Measurements from ENCODE around the gene UBE2L3.
"Not testable (repeated sequence)": the region's sequence is repeated elsewhere in the genome, so short reads cannot be mapped to it uniquely, and the experiment has no call there.

Gene UBE2L3

GRCh38 chr22:21571679-21572078 lies 4.2 kb downstream of the UBE2L3 start:
- no peak for DNase-seq (ENCODE audit: low read depth)

- DNase-seq (ENCODE audit: low read depth), result no peak
Measured at GRCh38 chr22:21573293-21573734, 5.8 kb downstream of the UBE2L3 start.

GRCh38 chr22:21573750-21574494 lies 6.4 kb downstream of the UBE2L3 start:
- no peak for DNase-seq (ENCODE audit: low read depth)

- DNase-seq (ENCODE audit: low read depth), result no peak
Measured at GRCh38 chr22:21579474-21579851, 11.9 kb downstream of the UBE2L3 start.

- not testable (repeated sequence) for DNase-seq (ENCODE audit: low read depth)
Measured at GRCh38 chr22:21580623-21581007, 13.1 kb downstream of the UBE2L3 start.

GRCh38 chr22:21581009-21581713 lies 13.6 kb downstream of the UBE2L3 start:
- DNase-seq (ENCODE audit: low read depth), result not testable (repeated sequence)

GRCh38 chr22:21582801-21583740 lies 15.6 kb downstream of the UBE2L3 start:
- DNase-seq (ENCODE audit: low read depth), result no peak

- no peak for DNase-seq (ENCODE audit: low read depth)
Measured at GRCh38 chr22:21585389-21585788, 17.9 kb downstream of the UBE2L3 start.

GRCh38 chr22:21587803-21588611 lies 20.5 kb downstream of the UBE2L3 start:
- no peak for DNase-seq (ENCODE audit: low read depth)

- DNase-seq (ENCODE audit: low read depth), result no peak
Measured at GRCh38 chr22:21589396-21589795, 21.9 kb downstream of the UBE2L3 start.

- DNase-seq (ENCODE audit: low read depth), result no peak
Measured at GRCh38 chr22:21590809-21591641, 23.5 kb downstream of the UBE2L3 start.

- DNase-seq (ENCODE audit: low read depth), result no peak
Measured at GRCh38 chr22:21591695-21592094, 24.2 kb downstream of the UBE2L3 start.

- no peak for DNase-seq (ENCODE audit: low read depth)
Measured at GRCh38 chr22:21592422-21592821, 24.9 kb downstream of the UBE2L3 start.

GRCh38 chr22:21593406-21594232 lies 26.1 kb downstream of the UBE2L3 start:
- no peak for DNase-seq (ENCODE audit: low read depth)

- no peak for DNase-seq (ENCODE audit: low read depth)
Measured at GRCh38 chr22:21594865-21595452, 27.4 kb downstream of the UBE2L3 start.

- not testable (repeated sequence) for DNase-seq (ENCODE audit: low read depth)
Measured at GRCh38 chr22:21596356-21597135, 29.0 kb downstream of the UBE2L3 start.

GRCh38 chr22:21598302-21598701 lies 30.8 kb downstream of the UBE2L3 start:
- no peak for DNase-seq (ENCODE audit: low read depth)

Data from T follicular helper cell (primary cell).